ENCODE measurements around the gene VOPP1. TPM values are rescaled to one million over a fixed set of nuclear protein-coding genes. Genes with fewer than 3 reads are reported as not detected.

The VOPP1 gene
- total RNA-seq, 2 experiments from 2014 or later: 49.6 to 53.1 TPM

GRCh38 chr7:55436457-55436856 lies 135.8 kb downstream of the VOPP1 start:
- Mint-ChIP-seq H3K4me3 (no peak overlapping the region), H3K36me3 (ENCODE audit: low read depth) (no peaks in the 10 kb centered on the region), H3K27me3 (no peaks in the 10 kb centered on the region), H3K27ac (no peak overlapping the region), H3K9me3 (no peaks in the 10 kb centered on the region), H3K4me1 (ENCODE audit: low read depth) (peaks cover 54% of the 10 kb centered on the region)
- intact Hi-C loops (cut with DNase I, micrococcal nuclease): loop anchor here (5.0 to 10.0 kb wide), 4 partner anchors 61 to 288 kb away; no protein-coding TSS in a partner anchor
- DNase-seq: no peak
- H3K9me3 ChIP-seq (ENCODE audit: control insufficient read depth in 1 of 2, insufficient read depth in 1 of 2, low read length in 2 of 2): no peaks in the 10 kb centered on the region
- ChIA-PET CTCF (no interaction called here), POLR2A (no interaction called here)
- no peak for ATAC-seq (ENCODE audit: poor library complexity)
- H3K36me3 ChIP-seq (ENCODE audit: insufficient read depth, low read length): no peaks in the 10 kb centered on the region
- TF ChIP-seq CTCF (IDR thresholded peaks at IDR 0.05): no peak
- no peaks in the 10 kb centered on the region for H3K27me3 ChIP-seq (ENCODE audit: control insufficient read depth in 1 of 2, insufficient read depth in 2 of 2, low read length in 2 of 2)
- H3K4me1 ChIP-seq (ENCODE audit: insufficient read depth, low read length): peaks cover 52% of the 10 kb centered on the region
- no peak overlapping the region for H3K27ac ChIP-seq (ENCODE audit: low read depth in 1 of 2, low read length in 2 of 2)
- no peak overlapping the region for H3K4me3 ChIP-seq (ENCODE audit: low read length)

GRCh38 chr7:55435466-55435865 lies 136.8 kb downstream of the VOPP1 start:
- Histone ChIP-seq H3K4me1 (ENCODE audit: insufficient read depth, low read length) (peaks cover 51% of the 10 kb centered on the region), H3K27ac (ENCODE audit: low read depth in 1 of 2, low read length in 2 of 2) (no peak overlapping the region), H3K4me3 (ENCODE audit: low read length) (no peak overlapping the region), H3K27me3 (ENCODE audit: control insufficient read depth in 1 of 2, insufficient read depth in 2 of 2, low read length in 2 of 2) (no peaks in the 10 kb centered on the region), H3K36me3 (ENCODE audit: insufficient read depth, low read length) (no peaks in the 10 kb centered on the region), H3K9me3 (ENCODE audit: control insufficient read depth in 1 of 2, insufficient read depth in 1 of 2, low read length in 2 of 2) (no peaks in the 10 kb centered on the region)
- TF ChIP-seq CTCF (IDR thresholded peaks at IDR 0.05): no peak
- peaks cover 54% of the 10 kb centered on the region for H3K4me1 Mint-ChIP-seq (ENCODE audit: low read depth)
- intact Hi-C loops (cut with DNase I, micrococcal nuclease): loop anchor here (2.0 to 10.0 kb wide), 5 partner anchors 39 to 289 kb away; no protein-coding TSS in a partner anchor
- DNase-seq (no peak), ATAC-seq (ENCODE audit: poor library complexity) (no peak)
- H3K27me3 Mint-ChIP-seq: no peaks in the 10 kb centered on the region
- H3K27ac Mint-ChIP-seq: no peak overlapping the region
- H3K36me3 Mint-ChIP-seq (ENCODE audit: low read depth): no peaks in the 10 kb centered on the region
- ChIA-PET CTCF (no interaction called here), POLR2A (interaction anchor here (0.9 kb wide), 1 partner anchor 162 kb away, joined by 3 read pairs; no protein-coding TSS in a partner anchor)
- H3K4me3 Mint-ChIP-seq: no peak overlapping the region
- no peaks in the 10 kb centered on the region for H3K9me3 Mint-ChIP-seq

- Mint-ChIP-seq H3K27ac (no peak overlapping the region), H3K4me3 (no peak overlapping the region), H3K36me3 (ENCODE audit: low read depth) (no peaks in the 10 kb centered on the region), H3K27me3 (no peaks in the 10 kb centered on the region), H3K9me3 (no peaks in the 10 kb centered on the region), H3K4me1 (ENCODE audit: low read depth) (peaks cover 32% of the 10 kb centered on the region)
- peak in 6 of 14 experiments; percentile 18 to 63 (median 46) for DNase-seq
- Histone ChIP-seq H3K4me1 (ENCODE audit: insufficient read depth, low read length) (peaks cover 29% of the 10 kb centered on the region), H3K9me3 (ENCODE audit: control insufficient read depth in 1 of 2, insufficient read depth in 1 of 2, low read length in 2 of 2) (no peaks in the 10 kb centered on the region), H3K27me3 (ENCODE audit: control insufficient read depth in 1 of 2, insufficient read depth in 2 of 2, low read length in 2 of 2) (no peaks in the 10 kb centered on the region), H3K36me3 (ENCODE audit: insufficient read depth, low read length) (no peaks in the 10 kb centered on the region), H3K27ac (ENCODE audit: low read depth in 1 of 2, low read length in 2 of 2) (no peak overlapping the region), H3K4me3 (ENCODE audit: low read length) (no peak overlapping the region)
- TF ChIP-seq CTCF (IDR thresholded peaks at IDR 0.05): peak; percentile 80
- ChIA-PET POLR2A (interaction anchor here (0.6 to 1.8 kb wide), 6 partner anchors 12 to 163 kb away, joined by 3 to 6 read pairs (median 4); no protein-coding TSS in a partner anchor), CTCF (interaction anchor here (0.7 to 1.0 kb wide), 3 partner anchors 36 to 89 kb away, joined by 3 to 4 read pairs (median 3); no protein-coding TSS in a partner anchor)
- intact Hi-C loops (cut with DNase I, micrococcal nuclease): loop anchor here (1.0 to 10.0 kb wide), 4 partner anchors 34 to 292 kb away; no protein-coding TSS in a partner anchor
- peak; percentile 70 for ATAC-seq (ENCODE audit: poor library complexity)
These were observed 139.1 kb downstream of the VOPP1 start for GRCh38 chr7:55432939-55433784.

Measured in CD4-positive, alpha-beta T cell (primary cell).